ENCODE data around the gene PGA5.

GRCh38 chr11:61294717-61295595 is 54.0 kb downstream of the PGA5 start, which contains the start of gene VWCE:
- TF ChIP-seq CTCF (IDR thresholded peaks at IDR 0.05; ENCODE audit: insufficient read depth, low read length, poor library complexity, severe bottlenecking) (no peak), EZH2phosphoT487 (conservative IDR thresholded peaks at IDR 0.05; ENCODE audit: low read length) (no peak)

Data from SU-DHL-6 (cell line).